ENCODE results near the gene SLC9A8.

The SLC9A8 gene

GRCh38 chr20:49880724-49881445 lies 68.3 kb downstream of the SLC9A8 start:
- H3K9ac ChIP-seq (ENCODE audit: insufficient read length), result no peak overlapping the region
- TF ChIP-seq EZH2 (IDR thresholded peaks at IDR 0.05) (no peak), FOXP2 (optimal IDR thresholded peaks at IDR 0.05; ENCODE audit: control extremely low read depth, extremely low read length, insufficient read depth) (no peak), POLR2AphosphoS5 (IDR thresholded peaks at IDR 0.05; ENCODE audit: borderline replicate concordance, low read depth, low read length) (no peak)
- no peaks in the 10 kb centered on the region for H3K9me3 ChIP-seq (ENCODE audit: low read depth, low read length)
- H3K27ac ChIP-seq, result no peak overlapping the region
- no peak overlapping the region for H3K4me3 ChIP-seq
- no peak for DNase-seq (ENCODE audit: low read depth, low spot score)
- H3K36me3 ChIP-seq (ENCODE audit: insufficient read depth, low read length), result no peaks in the 10 kb centered on the region

- Histone ChIP-seq H3K36me3 (ENCODE audit: insufficient read depth, low read length) (no peaks in the 10 kb centered on the region), H3K9me3 (ENCODE audit: low read depth, low read length) (no peaks in the 10 kb centered on the region), H3K27ac (no peak overlapping the region), H3K4me3 (no peak overlapping the region), H3K9ac (ENCODE audit: insufficient read length) (no peak overlapping the region)
- no peak for DNase-seq (ENCODE audit: low read depth, low spot score)
- TF ChIP-seq POLR2AphosphoS5 (IDR thresholded peaks at IDR 0.05; ENCODE audit: borderline replicate concordance, low read depth, low read length) (no peak), FOXP2 (optimal IDR thresholded peaks at IDR 0.05; ENCODE audit: control extremely low read depth, extremely low read length, insufficient read depth) (no peak), EZH2 (IDR thresholded peaks at IDR 0.05) (no peak)
Observed at GRCh38 chr20:49882171-49882970, 69.7 kb downstream of the SLC9A8 start.

DNA sequence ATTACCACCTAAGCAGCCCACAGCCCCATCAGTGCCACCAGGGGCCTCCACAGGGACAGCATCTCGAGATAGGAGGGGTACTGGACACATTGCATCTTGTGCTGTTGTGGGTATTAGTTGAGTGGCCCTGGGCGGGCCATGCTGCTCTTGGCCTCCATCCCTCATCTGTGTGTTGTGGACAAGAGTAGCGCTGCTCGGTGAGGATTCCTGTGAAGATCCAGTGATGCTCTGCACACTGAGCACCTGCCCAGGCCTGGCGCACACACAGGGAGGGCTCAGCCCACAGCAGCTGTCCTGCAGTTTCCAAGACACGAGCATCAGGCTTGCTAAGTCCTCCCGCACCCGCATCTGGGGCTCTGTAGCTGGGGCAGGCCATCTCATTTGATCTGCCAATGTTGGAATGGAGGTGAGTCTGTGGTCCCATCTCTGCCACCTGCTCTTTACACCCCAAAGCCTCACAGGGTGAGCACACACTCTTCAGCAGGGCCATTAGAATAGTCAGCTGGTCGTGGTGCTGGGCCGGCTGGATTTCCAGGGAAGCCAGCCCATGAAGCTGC lies 70.7 kb downstream of the SLC9A8 start:
- Histone ChIP-seq H3K36me3 (ENCODE audit: insufficient read depth, low read length) (no peaks in the 10 kb centered on the region), H3K9me3 (ENCODE audit: low read depth, low read length) (no peaks in the 10 kb centered on the region), H3K27ac (no peak overlapping the region), H3K9ac (ENCODE audit: insufficient read length) (no peak overlapping the region), H3K4me3 (no peak overlapping the region)
- no peak for DNase-seq (ENCODE audit: low read depth, low spot score)
- TF ChIP-seq FOXP2 (optimal IDR thresholded peaks at IDR 0.05; ENCODE audit: control extremely low read depth, extremely low read length, insufficient read depth) (no peak), EZH2 (IDR thresholded peaks at IDR 0.05) (no peak), POLR2AphosphoS5 (IDR thresholded peaks at IDR 0.05; ENCODE audit: borderline replicate concordance, low read depth, low read length) (no peak)

DNA sequence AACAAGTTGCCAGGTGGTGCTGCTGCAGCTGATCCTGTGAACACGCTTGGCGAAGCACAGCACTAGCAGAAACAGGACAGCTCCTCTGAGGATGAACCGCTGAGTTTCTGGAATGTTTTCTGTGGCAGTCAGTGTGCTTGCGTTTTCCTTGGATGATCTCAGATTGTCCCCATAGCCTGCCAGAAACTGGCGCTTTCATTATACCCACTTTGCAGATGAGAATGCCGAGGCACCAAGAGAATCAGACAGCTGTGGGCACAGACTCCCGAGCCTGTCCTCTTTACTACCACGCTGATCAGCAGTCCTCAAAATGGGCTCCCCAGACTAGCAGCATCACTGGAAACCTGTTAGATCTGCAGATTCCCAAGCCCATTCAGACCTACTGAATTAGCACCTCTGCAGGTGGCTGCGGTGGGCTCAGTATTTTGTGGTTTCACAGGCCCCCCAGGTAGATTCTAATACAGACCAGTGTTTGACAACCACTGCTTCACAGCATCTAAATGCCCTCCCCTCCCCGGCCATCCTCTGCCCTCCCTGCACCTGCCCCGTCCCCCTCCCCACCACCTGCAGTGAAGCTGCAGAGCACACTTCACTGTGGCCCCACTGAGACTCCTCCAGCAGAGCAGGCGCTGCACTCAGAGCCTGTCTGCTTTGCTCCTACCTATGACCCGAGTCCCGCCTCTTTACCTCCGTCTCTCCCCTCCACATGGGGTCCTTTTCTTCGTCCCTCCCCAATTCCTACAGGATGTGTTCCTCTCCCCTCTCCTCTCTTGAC lies 73.1 kb downstream of the SLC9A8 start:
- Histone ChIP-seq H3K9ac (ENCODE audit: insufficient read length) (no peak overlapping the region), H3K4me3 (no peak overlapping the region), H3K36me3 (ENCODE audit: insufficient read depth, low read length) (no peaks in the 10 kb centered on the region), H3K9me3 (ENCODE audit: low read depth, low read length) (no peaks in the 10 kb centered on the region), H3K27ac (no peak overlapping the region)
- DNase-seq (ENCODE audit: low read depth, low spot score), result no peak
- TF ChIP-seq POLR2AphosphoS5 (IDR thresholded peaks at IDR 0.05; ENCODE audit: borderline replicate concordance, low read depth, low read length) (no peak), FOXP2 (optimal IDR thresholded peaks at IDR 0.05; ENCODE audit: control extremely low read depth, extremely low read length, insufficient read depth) (no peak), EZH2 (IDR thresholded peaks at IDR 0.05) (no peak)

- no peak for DNase-seq (ENCODE audit: low read depth, low spot score)
- Histone ChIP-seq H3K9ac (ENCODE audit: insufficient read length) (no peak overlapping the region), H3K27ac (no peak overlapping the region), H3K36me3 (ENCODE audit: insufficient read depth, low read length) (no peaks in the 10 kb centered on the region), H3K9me3 (ENCODE audit: low read depth, low read length) (no peaks in the 10 kb centered on the region), H3K4me3 (no peak overlapping the region)
- TF ChIP-seq EZH2 (IDR thresholded peaks at IDR 0.05), result no peak
- TF ChIP-seq FOXP2 (optimal IDR thresholded peaks at IDR 0.05; ENCODE audit: control extremely low read depth, extremely low read length, insufficient read depth), result no peak
- no peak for TF ChIP-seq POLR2AphosphoS5 (IDR thresholded peaks at IDR 0.05; ENCODE audit: borderline replicate concordance, low read depth, low read length)
Observed at GRCh38 chr20:49886571-49887213, 74.1 kb downstream of the SLC9A8 start.

- H3K9me3 ChIP-seq (ENCODE audit: low read depth, low read length), result no peaks in the 10 kb centered on the region
- no peak for DNase-seq (ENCODE audit: low read depth, low spot score)
- H3K36me3 ChIP-seq (ENCODE audit: insufficient read depth, low read length), result no peaks in the 10 kb centered on the region
- no peak overlapping the region for H3K4me3 ChIP-seq
- H3K27ac ChIP-seq, result no peak overlapping the region
- H3K9ac ChIP-seq (ENCODE audit: insufficient read length), result no peak overlapping the region
- TF ChIP-seq POLR2AphosphoS5 (IDR thresholded peaks at IDR 0.05; ENCODE audit: borderline replicate concordance, low read depth, low read length), result no peak
- no peak for TF ChIP-seq FOXP2 (optimal IDR thresholded peaks at IDR 0.05; ENCODE audit: control extremely low read depth, extremely low read length, insufficient read depth)
- TF ChIP-seq EZH2 (IDR thresholded peaks at IDR 0.05), result no peak
Observed at GRCh38 chr20:49887251-49888211, 74.9 kb downstream of the SLC9A8 start.
